Endometrium (tissue), 2 donors: ENCODE results near the gene EGFR.

Experiments
- FAIRE-seq: peaks from 2 replicates; lab custom pipeline; 2012; peaks lifted over from hg19 to GRCh38; lab: Jason Lieb, UNC
- donor health status: control.
- donor health status: control.

EGFR gene

DNA sequence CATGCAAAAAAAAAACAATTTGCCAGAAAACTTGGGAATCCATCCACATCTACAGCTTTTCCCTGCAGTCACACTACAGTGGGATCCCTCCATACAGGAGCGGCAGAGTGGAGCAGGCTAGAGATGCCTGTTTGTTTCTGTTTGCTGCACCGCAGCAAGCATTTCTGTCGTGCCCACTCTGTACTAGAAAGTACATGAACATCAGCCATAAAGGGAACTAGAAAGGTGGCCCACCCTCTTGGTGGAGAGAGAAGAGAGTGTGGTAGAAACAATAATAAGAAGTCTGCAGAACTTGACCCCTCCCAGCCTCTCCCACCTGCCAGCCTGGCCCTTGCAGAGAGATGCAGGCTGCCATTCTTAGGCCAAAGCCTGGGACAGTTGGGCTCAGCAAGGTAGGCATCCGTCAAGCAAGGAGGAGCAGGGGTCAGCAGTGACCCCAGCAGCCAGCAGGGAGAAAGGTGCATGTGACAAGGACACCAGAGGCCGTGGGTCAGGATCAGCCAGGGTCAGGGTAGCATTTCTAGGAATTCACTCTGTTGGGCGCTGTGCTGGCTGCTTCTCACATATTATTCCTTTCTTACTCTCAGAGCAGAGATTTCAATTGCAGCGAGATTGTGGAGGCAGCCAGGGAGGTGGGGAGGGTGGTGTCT is 171.8 kb downstream of the EGFR start:
- no peak for FAIRE-seq

DNA sequence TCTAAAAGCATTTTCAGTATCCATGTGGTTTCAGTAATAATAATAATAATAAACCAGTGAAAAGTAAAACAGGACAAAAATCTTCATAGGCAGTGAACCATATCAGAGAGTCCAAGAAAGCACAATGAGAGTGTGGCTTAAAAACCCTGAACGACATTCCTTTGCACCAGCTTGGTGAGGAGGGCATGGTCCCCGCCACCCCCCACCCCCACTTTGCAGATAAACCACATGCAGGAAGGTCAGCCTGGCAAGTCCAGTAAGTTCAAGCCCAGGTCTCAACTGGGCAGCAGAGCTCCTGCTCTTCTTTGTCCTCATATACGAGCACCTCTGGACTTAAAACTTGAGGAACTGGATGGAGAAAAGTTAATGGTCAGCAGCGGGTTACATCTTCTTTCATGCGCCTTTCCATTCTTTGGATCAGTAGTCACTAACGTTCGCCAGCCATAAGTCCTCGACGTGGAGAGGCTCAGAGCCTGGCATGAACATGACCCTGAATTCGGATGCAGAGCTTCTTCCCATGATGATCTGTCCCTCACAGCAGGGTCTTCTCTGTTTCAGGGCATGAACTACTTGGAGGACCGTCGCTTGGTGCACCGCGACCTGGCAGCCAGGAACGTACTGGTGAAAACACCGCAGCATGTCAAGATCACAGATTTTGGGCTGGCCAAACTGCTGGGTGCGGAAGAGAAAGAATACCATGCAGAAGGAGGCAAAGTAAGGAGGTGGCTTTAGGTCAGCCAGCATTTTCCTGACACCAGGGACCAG is 172.5 kb downstream of the EGFR start:
- no peak for FAIRE-seq

DNA sequence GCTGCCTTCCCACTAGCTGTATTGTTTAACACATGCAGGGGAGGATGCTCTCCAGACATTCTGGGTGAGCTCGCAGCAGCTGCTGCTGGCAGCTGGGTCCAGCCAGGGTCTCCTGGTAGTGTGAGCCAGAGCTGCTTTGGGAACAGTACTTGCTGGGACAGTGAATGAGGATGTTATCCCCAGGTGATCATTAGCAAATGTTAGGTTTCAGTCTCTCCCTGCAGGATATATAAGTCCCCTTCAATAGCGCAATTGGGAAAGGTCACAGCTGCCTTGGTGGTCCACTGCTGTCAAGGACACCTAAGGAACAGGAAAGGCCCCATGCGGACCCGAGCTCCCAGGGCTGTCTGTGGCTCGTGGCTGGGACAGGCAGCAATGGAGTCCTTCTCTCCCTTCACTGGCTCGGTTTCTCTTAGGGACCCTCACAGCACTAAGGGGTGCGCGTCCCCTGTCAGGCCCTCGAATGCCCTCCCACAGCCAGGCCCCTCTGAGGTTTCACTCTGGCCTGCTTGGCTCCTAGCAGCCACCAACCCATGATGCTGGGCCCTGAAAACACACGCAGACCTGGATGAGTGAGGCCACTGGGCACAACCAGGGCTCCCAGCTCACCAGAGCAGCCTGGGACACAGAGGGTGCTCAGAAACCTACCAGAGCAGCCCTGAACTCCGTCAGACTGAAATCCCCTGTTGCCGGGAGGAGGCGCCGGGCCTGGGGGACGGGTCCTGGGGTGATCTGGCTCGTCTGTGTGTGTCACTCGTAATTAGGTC is 173.3 kb downstream of the EGFR start:
- FAIRE-seq: no peak

DNA sequence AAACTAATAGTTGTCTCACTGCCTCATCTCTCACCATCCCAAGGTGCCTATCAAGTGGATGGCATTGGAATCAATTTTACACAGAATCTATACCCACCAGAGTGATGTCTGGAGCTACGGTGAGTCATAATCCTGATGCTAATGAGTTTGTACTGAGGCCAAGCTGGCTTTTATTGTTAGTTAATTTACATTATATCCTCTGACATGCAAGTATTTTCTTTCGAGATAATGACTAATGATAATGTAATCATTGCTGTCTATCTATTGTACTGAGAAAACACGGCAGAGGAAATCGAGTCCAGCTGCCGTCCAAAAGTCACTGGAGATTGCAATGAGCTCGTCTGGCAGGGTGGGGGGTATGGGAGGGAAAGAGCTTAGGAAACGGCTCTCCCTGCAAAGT is 173.9 kb downstream of the EGFR start:
- FAIRE-seq: no peak

DNA sequence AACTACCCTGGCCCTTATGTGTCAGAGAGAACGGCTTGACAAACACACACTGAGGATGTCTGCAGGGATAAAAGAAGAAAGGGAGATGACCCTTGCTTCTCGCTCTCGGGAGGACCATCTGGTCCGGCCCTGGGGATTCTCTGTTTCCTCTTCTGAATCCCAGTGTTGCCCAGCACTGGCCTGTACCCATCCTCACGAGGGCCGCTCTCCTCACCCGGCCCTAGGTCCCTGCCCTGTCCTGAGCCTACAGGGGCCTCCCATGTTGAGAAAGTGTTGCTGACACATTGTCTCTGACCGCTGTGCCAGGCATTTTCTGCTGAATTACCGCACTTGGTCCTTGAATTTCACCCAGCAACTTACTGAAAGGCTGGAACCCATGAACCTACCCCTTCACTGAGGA is 174.4 kb downstream of the EGFR start:
- FAIRE-seq: no peak

DNA sequence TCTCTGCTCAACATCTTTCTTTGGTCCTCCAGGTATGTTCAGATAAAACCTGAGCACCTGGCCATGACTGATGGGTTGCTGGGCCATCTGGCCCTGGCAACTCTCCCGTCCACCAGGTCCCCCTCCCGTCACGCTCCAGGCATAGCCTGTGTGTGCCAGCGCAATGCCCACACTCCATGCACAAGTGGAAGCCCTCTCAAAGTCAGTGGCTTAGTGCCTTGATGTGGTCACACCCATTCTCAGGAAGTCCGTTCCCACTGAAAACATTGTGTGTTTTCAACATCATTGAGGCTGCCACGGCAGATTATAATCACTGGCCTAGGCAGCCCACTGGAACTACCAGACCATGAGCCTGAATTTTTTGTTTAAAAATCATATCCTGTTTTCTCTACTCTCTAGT is 175.7 kb downstream of the EGFR start:
- no peak for FAIRE-seq

DNA sequence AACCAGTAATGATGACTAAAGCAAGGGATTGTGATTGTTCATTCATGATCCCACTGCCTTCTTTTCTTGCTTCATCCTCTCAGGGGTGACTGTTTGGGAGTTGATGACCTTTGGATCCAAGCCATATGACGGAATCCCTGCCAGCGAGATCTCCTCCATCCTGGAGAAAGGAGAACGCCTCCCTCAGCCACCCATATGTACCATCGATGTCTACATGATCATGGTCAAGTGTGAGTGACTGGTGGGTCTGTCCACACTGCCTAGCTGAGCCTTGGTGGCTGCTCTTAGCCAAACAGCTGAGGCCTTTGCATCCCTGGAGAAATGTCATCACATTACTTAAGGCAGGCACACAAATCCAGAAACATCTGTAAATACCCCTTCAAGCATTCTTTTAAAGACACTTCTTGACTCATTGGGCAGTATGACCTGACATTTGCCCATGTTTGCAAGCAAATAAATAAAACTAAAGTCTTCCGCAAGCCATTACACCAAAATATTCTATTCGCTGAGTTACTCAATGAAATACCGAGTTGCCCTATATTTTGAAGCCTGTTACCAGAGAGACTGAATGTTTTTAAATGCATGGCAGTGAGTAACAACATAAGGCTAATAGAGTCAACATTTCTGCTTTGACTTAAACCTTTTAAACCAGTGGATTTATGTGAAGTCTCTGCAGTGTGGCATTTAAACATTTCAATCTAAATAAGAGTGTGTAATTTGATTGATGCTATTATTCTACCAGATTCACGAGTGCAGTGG is 180.0 kb downstream of the EGFR start:
- no peak for FAIRE-seq

DNA sequence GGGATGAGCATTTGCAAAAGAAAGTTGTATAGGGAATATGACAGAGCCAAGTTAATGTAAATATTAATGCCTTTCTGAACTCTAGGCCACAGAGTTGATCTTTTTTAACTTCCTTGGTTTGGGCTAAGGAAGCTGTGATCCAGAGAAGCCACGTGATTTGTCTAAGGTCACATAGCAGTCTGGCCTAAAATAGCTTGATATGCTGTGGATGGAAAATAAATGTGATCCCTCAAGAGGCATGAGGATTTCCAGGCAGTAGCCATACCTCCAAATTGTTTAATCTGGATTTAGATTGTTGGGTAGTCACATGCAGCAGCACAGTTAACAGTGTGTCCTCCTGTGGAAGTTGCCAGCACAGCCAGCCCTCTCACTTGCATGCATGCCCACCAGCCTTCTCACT is 180.6 kb downstream of the EGFR start:
- no peak for FAIRE-seq

DNA sequence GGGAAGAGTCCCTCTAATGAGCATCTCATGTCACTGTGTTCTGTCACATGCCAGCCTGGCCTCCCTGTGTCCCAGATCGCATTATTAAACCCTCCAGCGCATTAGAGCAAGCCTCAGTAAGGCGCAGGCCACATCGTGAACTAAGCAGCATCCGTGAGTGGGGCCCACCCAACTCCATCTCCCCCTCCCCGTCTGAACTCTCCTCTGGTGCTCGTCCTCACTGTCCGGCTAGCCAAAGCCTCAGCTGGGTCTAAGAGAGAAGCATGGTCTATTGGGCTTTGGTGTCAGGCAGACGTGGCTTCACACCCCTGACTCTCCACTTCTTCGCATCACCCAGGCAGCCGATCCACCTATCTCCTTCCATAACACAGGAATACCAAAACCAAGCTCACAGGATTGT is 181.6 kb downstream of the EGFR start:
- no peak for FAIRE-seq

DNA sequence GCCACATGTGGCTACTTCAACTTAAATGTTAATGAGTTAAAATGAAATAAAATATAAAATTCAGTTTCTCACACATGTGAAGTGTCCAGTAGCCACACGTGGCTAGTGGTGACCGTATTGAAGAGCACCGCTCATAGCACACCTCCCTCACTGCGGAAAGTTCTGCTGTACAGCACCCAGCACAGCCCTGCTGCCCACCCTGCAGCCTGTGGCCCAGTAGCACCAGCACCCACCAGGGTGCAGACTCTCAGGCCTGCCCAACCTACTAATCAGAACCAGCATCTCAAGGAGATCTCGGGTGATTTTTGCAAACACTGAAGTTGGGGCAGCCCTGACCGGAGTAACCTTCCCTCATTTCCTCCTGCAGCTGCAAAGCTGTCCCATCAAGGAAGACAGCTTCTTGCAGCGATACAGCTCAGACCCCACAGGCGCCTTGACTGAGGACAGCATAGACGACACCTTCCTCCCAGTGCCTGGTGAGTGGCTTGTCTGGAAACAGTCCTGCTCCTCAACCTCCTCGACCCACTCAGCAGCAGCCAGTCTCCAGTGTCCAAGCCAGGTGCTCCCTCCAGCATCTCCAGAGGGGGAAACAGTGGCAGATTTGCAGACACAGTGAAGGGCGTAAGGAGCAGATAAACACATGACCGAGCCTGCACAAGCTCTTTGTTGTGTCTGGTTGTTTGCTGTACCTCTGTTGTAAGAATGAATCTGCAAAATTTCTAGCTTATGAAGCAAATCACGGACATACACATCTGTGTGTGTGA is 183.5 kb downstream of the EGFR start:
- FAIRE-seq: no peak

DNA sequence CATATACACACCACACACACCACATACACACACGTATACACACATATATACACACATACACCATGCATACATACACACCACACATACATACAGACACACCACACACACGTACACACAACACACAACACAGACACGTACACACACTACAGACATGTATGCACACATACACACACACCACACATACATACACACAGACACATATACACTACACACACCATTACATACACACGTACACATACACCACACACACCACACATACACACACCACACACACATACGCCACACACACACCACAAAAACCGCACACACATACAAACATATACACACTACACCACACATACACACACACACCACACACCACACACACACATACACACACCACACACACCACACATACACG is 184.5 kb downstream of the EGFR start:
- FAIRE-seq: no peak

DNA sequence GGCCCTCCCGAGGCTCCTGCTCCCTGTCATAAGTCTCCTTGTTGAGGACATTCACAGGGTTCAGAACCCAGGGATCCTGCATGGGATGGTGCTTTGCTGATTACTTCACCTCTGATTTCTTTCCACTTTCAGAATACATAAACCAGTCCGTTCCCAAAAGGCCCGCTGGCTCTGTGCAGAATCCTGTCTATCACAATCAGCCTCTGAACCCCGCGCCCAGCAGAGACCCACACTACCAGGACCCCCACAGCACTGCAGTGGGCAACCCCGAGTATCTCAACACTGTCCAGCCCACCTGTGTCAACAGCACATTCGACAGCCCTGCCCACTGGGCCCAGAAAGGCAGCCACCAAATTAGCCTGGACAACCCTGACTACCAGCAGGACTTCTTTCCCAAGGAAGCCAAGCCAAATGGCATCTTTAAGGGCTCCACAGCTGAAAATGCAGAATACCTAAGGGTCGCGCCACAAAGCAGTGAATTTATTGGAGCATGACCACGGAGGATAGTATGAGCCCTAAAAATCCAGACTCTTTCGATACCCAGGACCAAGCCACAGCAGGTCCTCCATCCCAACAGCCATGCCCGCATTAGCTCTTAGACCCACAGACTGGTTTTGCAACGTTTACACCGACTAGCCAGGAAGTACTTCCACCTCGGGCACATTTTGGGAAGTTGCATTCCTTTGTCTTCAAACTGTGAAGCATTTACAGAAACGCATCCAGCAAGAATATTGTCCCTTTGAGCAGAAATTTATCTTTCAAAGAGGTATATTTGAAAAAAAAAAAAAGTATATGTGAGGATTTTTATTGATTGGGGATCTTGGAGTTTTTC is 186.5 kb downstream of the EGFR start:
- FAIRE-seq: no peak

DNA sequence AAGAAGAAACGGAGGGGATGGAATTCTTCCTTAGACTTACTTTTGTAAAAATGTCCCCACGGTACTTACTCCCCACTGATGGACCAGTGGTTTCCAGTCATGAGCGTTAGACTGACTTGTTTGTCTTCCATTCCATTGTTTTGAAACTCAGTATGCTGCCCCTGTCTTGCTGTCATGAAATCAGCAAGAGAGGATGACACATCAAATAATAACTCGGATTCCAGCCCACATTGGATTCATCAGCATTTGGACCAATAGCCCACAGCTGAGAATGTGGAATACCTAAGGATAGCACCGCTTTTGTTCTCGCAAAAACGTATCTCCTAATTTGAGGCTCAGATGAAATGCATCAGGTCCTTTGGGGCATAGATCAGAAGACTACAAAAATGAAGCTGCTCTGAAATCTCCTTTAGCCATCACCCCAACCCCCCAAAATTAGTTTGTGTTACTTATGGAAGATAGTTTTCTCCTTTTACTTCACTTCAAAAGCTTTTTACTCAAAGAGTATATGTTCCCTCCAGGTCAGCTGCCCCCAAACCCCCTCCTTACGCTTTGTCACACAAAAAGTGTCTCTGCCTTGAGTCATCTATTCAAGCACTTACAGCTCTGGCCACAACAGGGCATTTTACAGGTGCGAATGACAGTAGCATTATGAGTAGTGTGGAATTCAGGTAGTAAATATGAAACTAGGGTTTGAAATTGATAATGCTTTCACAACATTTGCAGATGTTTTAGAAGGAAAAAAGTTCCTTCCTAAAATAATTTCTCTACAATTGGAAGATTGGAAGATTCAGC is 187.6 kb downstream of the EGFR start:
- no peak for FAIRE-seq

DNA sequence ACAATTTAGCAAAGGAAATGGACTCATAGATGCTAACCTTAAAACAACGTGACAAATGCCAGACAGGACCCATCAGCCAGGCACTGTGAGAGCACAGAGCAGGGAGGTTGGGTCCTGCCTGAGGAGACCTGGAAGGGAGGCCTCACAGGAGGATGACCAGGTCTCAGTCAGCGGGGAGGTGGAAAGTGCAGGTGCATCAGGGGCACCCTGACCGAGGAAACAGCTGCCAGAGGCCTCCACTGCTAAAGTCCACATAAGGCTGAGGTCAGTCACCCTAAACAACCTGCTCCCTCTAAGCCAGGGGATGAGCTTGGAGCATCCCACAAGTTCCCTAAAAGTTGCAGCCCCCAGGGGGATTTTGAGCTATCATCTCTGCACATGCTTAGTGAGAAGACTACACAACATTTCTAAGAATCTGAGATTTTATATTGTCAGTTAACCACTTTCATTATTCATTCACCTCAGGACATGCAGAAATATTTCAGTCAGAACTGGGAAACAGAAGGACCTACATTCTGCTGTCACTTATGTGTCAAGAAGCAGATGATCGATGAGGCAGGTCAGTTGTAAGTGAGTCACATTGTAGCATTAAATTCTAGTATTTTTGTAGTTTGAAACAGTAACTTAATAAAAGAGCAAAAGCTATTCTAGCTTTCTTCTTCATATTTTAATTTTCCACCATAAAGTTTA is 188.8 kb downstream of the EGFR start:
- FAIRE-seq: no peak

DNA sequence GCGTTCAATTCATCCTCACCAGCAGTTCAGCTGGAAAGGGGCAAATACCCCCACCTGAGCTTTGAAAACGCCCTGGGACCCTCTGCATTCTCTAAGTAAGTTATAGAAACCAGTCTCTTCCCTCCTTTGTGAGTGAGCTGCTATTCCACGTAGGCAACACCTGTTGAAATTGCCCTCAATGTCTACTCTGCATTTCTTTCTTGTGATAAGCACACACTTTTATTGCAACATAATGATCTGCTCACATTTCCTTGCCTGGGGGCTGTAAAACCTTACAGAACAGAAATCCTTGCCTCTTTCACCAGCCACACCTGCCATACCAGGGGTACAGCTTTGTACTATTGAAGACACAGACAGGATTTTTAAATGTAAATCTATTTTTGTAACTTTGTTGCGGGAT is 190.5 kb downstream of the EGFR start:
- FAIRE-seq: no peak

DNA sequence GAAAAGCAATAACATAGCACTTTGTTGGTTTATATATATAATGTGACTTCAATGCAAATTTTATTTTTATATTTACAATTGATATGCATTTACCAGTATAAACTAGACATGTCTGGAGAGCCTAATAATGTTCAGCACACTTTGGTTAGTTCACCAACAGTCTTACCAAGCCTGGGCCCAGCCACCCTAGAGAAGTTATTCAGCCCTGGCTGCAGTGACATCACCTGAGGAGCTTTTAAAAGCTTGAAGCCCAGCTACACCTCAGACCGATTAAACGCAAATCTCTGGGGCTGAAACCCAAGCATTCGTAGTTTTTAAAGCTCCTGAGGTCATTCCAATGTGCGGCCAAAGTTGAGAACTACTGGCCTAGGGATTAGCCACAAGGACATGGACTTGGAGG is 191.4 kb downstream of the EGFR start:
- no peak for FAIRE-seq

DNA sequence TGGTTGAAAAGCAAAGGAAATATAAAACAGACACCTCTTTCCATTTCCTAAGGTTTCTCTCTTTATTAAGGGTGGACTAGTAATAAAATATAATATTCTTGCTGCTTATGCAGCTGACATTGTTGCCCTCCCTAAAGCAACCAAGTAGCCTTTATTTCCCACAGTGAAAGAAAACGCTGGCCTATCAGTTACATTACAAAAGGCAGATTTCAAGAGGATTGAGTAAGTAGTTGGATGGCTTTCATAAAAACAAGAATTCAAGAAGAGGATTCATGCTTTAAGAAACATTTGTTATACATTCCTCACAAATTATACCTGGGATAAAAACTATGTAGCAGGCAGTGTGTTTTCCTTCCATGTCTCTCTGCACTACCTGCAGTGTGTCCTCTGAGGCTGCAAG is 191.9 kb downstream of the EGFR start:
- FAIRE-seq: no peak

DNA sequence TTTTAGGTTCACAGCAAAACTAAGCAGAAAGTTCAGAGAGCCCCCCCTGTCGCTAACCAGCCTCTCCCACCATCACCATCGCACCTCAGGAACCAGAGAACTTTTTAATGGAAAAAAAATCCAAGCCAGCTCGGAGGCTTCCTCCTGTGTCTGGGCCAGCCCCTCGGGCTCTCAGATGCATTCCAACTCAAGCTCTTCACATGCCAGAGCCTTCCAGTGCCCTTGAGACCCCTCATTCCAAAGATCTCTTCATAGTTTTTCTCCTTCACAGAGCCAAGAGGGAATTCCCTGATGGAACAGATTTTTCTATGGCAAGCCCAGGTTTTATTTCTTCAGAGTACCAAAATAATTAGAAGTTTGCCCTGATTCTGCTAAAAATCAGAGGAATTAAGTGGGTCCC is 192.9 kb downstream of the EGFR start:
- FAIRE-seq: no peak

DNA sequence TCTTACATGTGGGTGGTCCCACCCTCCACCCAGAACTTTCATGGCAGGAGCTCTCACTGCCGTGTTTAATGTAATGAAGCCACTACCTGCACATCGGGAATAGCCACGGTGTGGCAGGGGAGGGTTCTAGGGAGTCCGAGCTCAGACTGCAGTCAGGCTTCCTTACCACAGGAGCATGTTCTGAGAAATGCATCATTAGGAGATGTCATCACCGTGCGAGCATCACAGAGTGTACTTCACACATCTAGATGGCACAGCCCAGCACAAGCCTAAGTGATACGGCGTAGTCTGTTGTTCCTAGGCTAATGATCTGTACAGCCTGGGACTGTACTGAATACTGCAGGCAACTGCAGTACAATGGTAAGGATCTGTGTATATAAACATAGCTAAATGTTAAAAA is 193.4 kb downstream of the EGFR start:
- no peak for FAIRE-seq
